22Rv1 (cell line): ENCODE measurements around the gene PNPLA7.

Experiments
- ZFX ChIP-seq: fragments of 450-650 bp; IDR thresholded peaks from 2 replicates; pipeline ENCODE4 v1.6.1; 2017; ENCODE audit warnings: antibody characterized with exemption, borderline replicate concordance
- TF ChIP-seq, protein P1 (sequence below): fragments of 450-650 bp; IDR thresholded peaks from 2 replicates; pipeline ENCODE4 v1.5.1; 2017; ENCODE audit warnings: mild to moderate bottlenecking

DNA sequence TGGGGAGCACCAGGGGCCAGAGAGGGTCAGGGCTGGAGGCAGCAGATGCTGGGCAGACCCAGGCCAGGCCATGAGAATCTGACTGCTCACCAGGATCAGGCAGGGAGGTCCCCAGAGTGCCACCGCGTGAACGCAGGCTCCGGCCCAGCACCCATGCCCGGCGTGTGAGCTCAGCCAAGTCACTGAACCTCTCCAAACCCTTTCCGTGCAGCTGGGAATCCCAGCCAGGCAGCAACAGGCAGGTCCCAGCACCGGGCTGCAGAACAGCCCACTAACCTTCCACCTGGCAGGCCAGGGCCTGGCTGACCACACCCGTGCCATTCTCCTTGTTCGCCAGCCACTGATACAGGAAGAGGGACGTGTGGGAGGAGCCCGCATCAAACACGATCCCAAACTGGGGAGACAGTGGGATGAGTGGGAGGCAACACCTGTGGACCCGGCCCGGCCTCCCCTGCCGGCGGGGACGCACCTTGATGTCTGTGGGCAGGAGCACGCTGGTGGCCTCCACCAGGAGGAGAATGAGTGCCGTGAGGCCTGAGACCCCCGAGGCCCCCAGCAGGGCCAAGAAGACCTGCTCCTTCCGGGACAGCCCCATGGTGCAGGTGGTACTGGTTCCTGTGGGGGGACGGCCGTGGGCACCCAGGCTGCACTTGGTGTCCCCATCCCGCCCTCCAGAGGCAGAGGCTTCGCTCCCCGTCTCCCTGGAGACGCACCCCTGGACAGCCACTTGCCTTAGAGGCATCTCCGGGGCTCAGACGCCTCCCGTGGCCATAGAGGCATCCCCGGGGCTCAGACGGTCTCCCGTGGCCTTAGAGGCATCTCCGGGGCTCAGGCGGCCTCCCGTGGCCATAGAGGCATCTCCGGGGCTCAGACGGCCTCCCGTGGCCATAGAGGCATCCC, 112.3 kb downstream of the PNPLA7 start:
- TF ChIP-seq, protein P1, sequence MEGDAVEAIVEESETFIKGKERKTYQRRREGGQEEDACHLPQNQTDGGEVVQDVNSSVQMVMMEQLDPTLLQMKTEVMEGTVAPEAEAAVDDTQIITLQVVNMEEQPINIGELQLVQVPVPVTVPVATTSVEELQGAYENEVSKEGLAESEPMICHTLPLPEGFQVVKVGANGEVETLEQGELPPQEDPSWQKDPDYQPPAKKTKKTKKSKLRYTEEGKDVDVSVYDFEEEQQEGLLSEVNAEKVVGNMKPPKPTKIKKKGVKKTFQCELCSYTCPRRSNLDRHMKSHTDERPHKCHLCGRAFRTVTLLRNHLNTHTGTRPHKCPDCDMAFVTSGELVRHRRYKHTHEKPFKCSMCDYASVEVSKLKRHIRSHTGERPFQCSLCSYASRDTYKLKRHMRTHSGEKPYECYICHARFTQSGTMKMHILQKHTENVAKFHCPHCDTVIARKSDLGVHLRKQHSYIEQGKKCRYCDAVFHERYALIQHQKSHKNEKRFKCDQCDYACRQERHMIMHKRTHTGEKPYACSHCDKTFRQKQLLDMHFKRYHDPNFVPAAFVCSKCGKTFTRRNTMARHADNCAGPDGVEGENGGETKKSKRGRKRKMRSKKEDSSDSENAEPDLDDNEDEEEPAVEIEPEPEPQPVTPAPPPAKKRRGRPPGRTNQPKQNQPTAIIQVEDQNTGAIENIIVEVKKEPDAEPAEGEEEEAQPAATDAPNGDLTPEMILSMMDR = no peak
- TF ChIP-seq ZFX = no peak
